ENCODE measurements around the gene ALG2. TPM values are rescaled to one million over a fixed set of nuclear protein-coding genes. Genes with fewer than 3 reads are reported as not detected.

Gene ALG2
- total RNA-seq, 6 experiments from 2014 or later, result 26.2 to 32.6 (median 27.7) TPM

- WGBS (ENCODE audit: insufficient coverage, low coverage, low lambda C conversion rate, missing lambda C conversion rate), result 13% methylated on average over 9 of the region's 27 CpGs
- TF ChIP-seq POLR2A (IDR thresholded peaks at IDR 0.05) (peak; percentile 81), CTCF (IDR thresholded peaks at IDR 0.05) (no peak)
- Histone ChIP-seq H3K9me3 (no peaks in the 10 kb centered on the region), H3K27ac (peak overlapping the region; percentile 84 to 88 (median 86)), H3K27me3 (no peaks in the 10 kb centered on the region), H3K4me1 (peaks cover 0 to 6% (median 5%) of the 10 kb centered on the region in 4 donors), H3K4me3 (peak overlapping the region; percentile 40 to 55 (median 50)), H3K36me3 (no peaks in the 10 kb centered on the region)
- ATAC-seq (peak; percentile 96 to 99 (median 96)), DNase-seq (peak; percentile 93 to 98 (median 97))
- intact Hi-C loops (cut with DNase I), result no loop called here
These were observed 37.6 kb upstream of the ALG2 start for GRCh38 chr9:99259231-99259918.

GRCh38 chr9:99257723-99258389 is 36.1 kb upstream of the ALG2 start:
- H3K27ac ChIP-seq, result no peak overlapping the region
- intact Hi-C loops (cut with DNase I), result no loop called here
- H3K9me3 ChIP-seq, result no peaks in the 10 kb centered on the region
- 100% methylated on average over 1 of the region's 8 CpGs for WGBS (ENCODE audit: insufficient coverage, low coverage, low lambda C conversion rate, missing lambda C conversion rate)
- H3K27me3 ChIP-seq, result no peaks in the 10 kb centered on the region
- H3K36me3 ChIP-seq, result no peaks in the 10 kb centered on the region
- peaks cover 0 to 6% (median 5%) of the 10 kb centered on the region in 4 donors for H3K4me1 ChIP-seq
- H3K4me3 ChIP-seq, result no peak overlapping the region
- DNase-seq (no peak), ATAC-seq (no peak)
- no peak for TF ChIP-seq CTCF (IDR thresholded peaks at IDR 0.05)
- TF ChIP-seq POLR2A (IDR thresholded peaks at IDR 0.05), result no peak

- H3K27me3 ChIP-seq, result no peaks in the 10 kb centered on the region
- no peaks in the 10 kb centered on the region for H3K36me3 ChIP-seq
- WGBS (ENCODE audit: insufficient coverage, low coverage, low lambda C conversion rate, missing lambda C conversion rate), result 63% methylated on average over 1 of the region's 1 CpG
- no peak overlapping the region for H3K4me3 ChIP-seq
- intact Hi-C loops (cut with DNase I), result no loop called here
- DNase-seq (no peak), ATAC-seq (no peak)
- peaks cover 0 to 6% (median 5%) of the 10 kb centered on the region in 4 donors for H3K4me1 ChIP-seq
- no peak for TF ChIP-seq CTCF (IDR thresholded peaks at IDR 0.05)
- no peak for TF ChIP-seq POLR2A (IDR thresholded peaks at IDR 0.05)
- H3K27ac ChIP-seq, result no peak overlapping the region
- no peaks in the 10 kb centered on the region for H3K9me3 ChIP-seq
These were observed 33.9 kb upstream of the ALG2 start for GRCh38 chr9:99255651-99256050.

GRCh38 chr9:99253772-99254431 is 32.2 kb upstream of the ALG2 start:
- WGBS (ENCODE audit: insufficient coverage, low coverage, low lambda C conversion rate, missing lambda C conversion rate), result 53% methylated on average over 7 of the region's 15 CpGs
- peak in 2 of 4 donors; percentile 12 to 22 for ATAC-seq
- Histone ChIP-seq H3K27me3 (no peaks in the 10 kb centered on the region), H3K9me3 (no peaks in the 10 kb centered on the region), H3K27ac (no peak overlapping the region), H3K36me3 (no peaks in the 10 kb centered on the region), H3K4me1 (no peaks in the 10 kb centered on the region), H3K4me3 (no peak overlapping the region)
- TF ChIP-seq POLR2A (IDR thresholded peaks at IDR 0.05) (no peak), CTCF (IDR thresholded peaks at IDR 0.05) (no peak)
- no peak for DNase-seq
- intact Hi-C loops (cut with DNase I), result no loop called here
